Retinal pigment epithelial cell (primary cell): Measurements from ENCODE around the gene ARAP1.

ENCODE experiments used
- DNase-seq: peaks from one replicate; pipeline ENCODE4 v3.0.0-alpha.2; 2010; ENCODE audit warnings: low read depth
- H3K4me3 ChIP-seq: 2 replicates; pipeline ENCODE4 v1.5.1; 2011; ENCODE audit warnings: mild to moderate bottlenecking, low read length, control low read depth, moderate library complexity
- TF ChIP-seq, protein P1 (sequence below): conservative IDR thresholded peaks from 2 replicates; pipeline ENCODE4 v1.5.1; 2011; ENCODE audit warnings: low read depth, low read length, control low read depth, inconsistent platforms

Gene ARAP1

GRCh38 chr11:72647882-72648281 lies 104.3 kb downstream of the ARAP1 start:
- TF ChIP-seq, protein P1, sequence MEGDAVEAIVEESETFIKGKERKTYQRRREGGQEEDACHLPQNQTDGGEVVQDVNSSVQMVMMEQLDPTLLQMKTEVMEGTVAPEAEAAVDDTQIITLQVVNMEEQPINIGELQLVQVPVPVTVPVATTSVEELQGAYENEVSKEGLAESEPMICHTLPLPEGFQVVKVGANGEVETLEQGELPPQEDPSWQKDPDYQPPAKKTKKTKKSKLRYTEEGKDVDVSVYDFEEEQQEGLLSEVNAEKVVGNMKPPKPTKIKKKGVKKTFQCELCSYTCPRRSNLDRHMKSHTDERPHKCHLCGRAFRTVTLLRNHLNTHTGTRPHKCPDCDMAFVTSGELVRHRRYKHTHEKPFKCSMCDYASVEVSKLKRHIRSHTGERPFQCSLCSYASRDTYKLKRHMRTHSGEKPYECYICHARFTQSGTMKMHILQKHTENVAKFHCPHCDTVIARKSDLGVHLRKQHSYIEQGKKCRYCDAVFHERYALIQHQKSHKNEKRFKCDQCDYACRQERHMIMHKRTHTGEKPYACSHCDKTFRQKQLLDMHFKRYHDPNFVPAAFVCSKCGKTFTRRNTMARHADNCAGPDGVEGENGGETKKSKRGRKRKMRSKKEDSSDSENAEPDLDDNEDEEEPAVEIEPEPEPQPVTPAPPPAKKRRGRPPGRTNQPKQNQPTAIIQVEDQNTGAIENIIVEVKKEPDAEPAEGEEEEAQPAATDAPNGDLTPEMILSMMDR = no peak
- no peak for DNase-seq
- H3K4me3 ChIP-seq = no peak overlapping the region

DNA sequence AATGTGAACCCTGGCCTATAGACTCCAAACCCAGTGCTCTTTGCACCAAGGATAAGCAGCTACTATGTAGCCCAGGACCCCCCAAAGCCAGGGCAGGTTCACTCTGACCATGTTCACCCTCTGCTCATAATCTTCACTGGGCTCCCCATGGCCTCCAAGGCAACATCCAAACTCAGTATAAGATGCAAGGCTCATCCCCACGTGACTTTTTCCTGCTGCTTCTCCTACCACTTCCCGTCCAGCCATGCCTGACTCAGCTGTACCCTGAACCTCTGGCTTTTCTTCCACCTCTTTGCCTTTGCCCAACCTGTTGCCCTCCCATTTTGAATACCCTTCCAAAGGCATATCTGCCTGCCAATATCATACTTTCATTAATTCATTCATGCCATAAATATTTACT lies 105.7 kb downstream of the ARAP1 start:
- TF ChIP-seq, protein P1 = no peak
- no peak overlapping the region for H3K4me3 ChIP-seq
- DNase-seq = no peak

DNA sequence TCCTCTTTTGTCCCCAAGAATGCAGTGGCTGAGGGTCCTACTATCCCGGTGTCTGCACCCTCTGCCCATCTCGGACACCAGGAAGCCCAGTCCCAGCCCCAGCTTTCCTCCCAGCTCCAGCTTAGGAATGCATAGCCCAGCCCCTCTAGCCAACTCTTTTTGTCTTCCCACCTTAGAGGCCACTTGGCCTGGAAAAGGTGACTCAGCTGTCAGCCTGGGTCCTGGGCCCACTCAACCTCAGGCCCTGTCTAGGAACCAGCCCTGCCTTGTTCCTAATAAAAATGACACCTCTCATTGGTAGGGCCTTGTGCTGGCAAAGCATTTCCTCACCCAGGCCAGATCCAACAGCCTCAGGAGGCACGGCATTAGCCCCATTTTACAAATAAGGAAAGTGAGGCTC lies 106.2 kb downstream of the ARAP1 start:
- no peak overlapping the region for H3K4me3 ChIP-seq
- DNase-seq = no peak
- TF ChIP-seq, protein P1 = no peak

DNA sequence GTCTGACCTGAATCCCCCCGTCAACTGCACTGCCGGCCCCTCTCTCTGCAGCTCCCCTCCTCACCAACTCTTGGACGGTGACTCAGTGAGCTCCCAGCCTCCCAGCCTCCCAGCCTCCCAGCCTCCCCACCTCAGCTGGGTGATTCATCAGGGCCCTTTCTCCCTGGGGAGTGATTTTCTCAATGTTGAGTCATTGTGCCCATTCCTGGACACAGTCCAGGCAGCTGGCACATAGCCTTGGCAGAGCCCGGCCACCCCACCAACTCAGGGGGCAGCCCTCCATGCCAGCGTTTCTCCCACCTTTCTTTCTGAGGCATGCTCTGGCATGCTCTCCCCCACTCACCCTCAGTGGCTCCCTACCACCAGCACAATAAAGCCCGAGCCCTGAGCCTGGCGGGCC lies 108.7 kb downstream of the ARAP1 start:
- DNase-seq = no peak
- H3K4me3 ChIP-seq = no peak overlapping the region
- TF ChIP-seq, protein P1 = no peak

GRCh38 chr11:72642884-72643522 lies 109.2 kb downstream of the ARAP1 start:
- TF ChIP-seq, protein P1 = peak; percentile 73
- DNase-seq = no peak
- H3K4me3 ChIP-seq = peak overlapping the region; percentile 42

GRCh38 chr11:72642043-72642883 lies 109.9 kb downstream of the ARAP1 start:
- TF ChIP-seq, protein P1 = no peak
- DNase-seq = no peak
- peak overlapping the region; percentile 42 for H3K4me3 ChIP-seq
